Glutamatergic neuron (in vitro differentiated cells): ENCODE measurements around the gene FNDC3B. TPM values are rescaled to one million over a fixed set of nuclear protein-coding genes. Genes with fewer than 3 reads are reported as not detected.

Source experiments
- DNase-seq: peaks from one replicate; pipeline ENCODE4 v3.0.0; 2022
- H3K27ac Mint-ChIP-seq: one replicate; pipeline ENCODE4 v1.8.0; 2020; ENCODE audit warnings: mild to moderate bottlenecking, mixed read lengths, inconsistent platforms; ENCODE audit not compliant: unreplicated experiment
- H3K27me3 Mint-ChIP-seq: one replicate; pipeline ENCODE4 v1.8.0; 2020; ENCODE audit warnings: mild to moderate bottlenecking, moderate library complexity, mixed read lengths, inconsistent platforms; ENCODE audit not compliant: unreplicated experiment
- H3K36me3 Mint-ChIP-seq: one replicate; pipeline ENCODE4 v1.8.0; 2020; ENCODE audit warnings: mild to moderate bottlenecking, mixed read lengths, inconsistent platforms; ENCODE audit not compliant: unreplicated experiment
- H3K4me1 Mint-ChIP-seq: one replicate; pipeline ENCODE4 v1.8.0; 2020; ENCODE audit warnings: mild to moderate bottlenecking, low read depth, mixed read lengths, inconsistent platforms; ENCODE audit not compliant: unreplicated experiment
- H3K4me3 Mint-ChIP-seq: one replicate; pipeline ENCODE4 v1.8.0; 2020; ENCODE audit warnings: mild to moderate bottlenecking, mixed read lengths, inconsistent platforms; ENCODE audit not compliant: unreplicated experiment
- H3K9me3 Mint-ChIP-seq: one replicate; pipeline ENCODE4 v1.8.0; 2020; ENCODE audit warnings: mild to moderate bottlenecking, moderate library complexity, mixed read lengths, inconsistent platforms; ENCODE audit not compliant: unreplicated experiment
- CTCF ChIP-seq: fragments of 200-600 bp; sonication (generic); IDR thresholded peaks from one replicate; pipeline ENCODE4 v1.5.0; 2021; ENCODE audit not compliant: partially characterized antibody, unreplicated experiment
- total RNA-seq: library from RNA; stranded (reverse); fragmentation: NEBNext Ultra II Directional; extraction: Animal tissue kit (Norgen Biotek cat#: 25700); gene quantifications from one replicate; pipeline ENCODE4 v1.2.1, GENCODE V29; 2021; ENCODE audit not compliant: unreplicated experiment

The FNDC3B gene
- total RNA-seq, 1 donor from 2014 or later, result 11.7 TPM

GRCh38 chr3:172113710-172114109, 74.3 kb downstream of the FNDC3B start:
- no peak overlapping the region for H3K4me3 Mint-ChIP-seq
- H3K27me3 Mint-ChIP-seq, result no peaks in the 10 kb centered on the region
- DNase-seq, result no peak
- no peaks in the 10 kb centered on the region for H3K36me3 Mint-ChIP-seq
- no peaks in the 10 kb centered on the region for H3K4me1 Mint-ChIP-seq
- H3K27ac Mint-ChIP-seq, result no peak overlapping the region
- TF ChIP-seq CTCF, result no peak
- H3K9me3 Mint-ChIP-seq, result peaks cover 2% of the 10 kb centered on the region

- TF ChIP-seq CTCF, result no peak
- Mint-ChIP-seq H3K36me3 (no peaks in the 10 kb centered on the region), H3K4me1 (no peaks in the 10 kb centered on the region)
Observed at GRCh38 chr3:172115059-172115458, 75.7 kb downstream of the FNDC3B start.

GRCh38 chr3:172115787-172116186, 76.4 kb downstream of the FNDC3B start:
- Mint-ChIP-seq H3K27me3 (peaks cover 2% of the 10 kb centered on the region), H3K4me1 (no peaks in the 10 kb centered on the region), H3K4me3 (no peak overlapping the region), H3K27ac (no peak overlapping the region), H3K9me3 (no peaks in the 10 kb centered on the region), H3K36me3 (no peaks in the 10 kb centered on the region)
- no peak for DNase-seq
- no peak for TF ChIP-seq CTCF

More at GRCh38 chr3:172115059-172115458, 75.7 kb downstream of the FNDC3B start:
- no peak for DNase-seq
- Mint-ChIP-seq H3K9me3 (peaks cover 2% of the 10 kb centered on the region), H3K27me3 (peaks cover 2% of the 10 kb centered on the region), H3K4me3 (no peak overlapping the region), H3K27ac (no peak overlapping the region)

- H3K4me1 Mint-ChIP-seq, result no peaks in the 10 kb centered on the region
- H3K36me3 Mint-ChIP-seq, result no peaks in the 10 kb centered on the region
- no peak overlapping the region for H3K27ac Mint-ChIP-seq
- no peak overlapping the region for H3K4me3 Mint-ChIP-seq
- DNase-seq, result no peak
- H3K9me3 Mint-ChIP-seq, result no peaks in the 10 kb centered on the region
- TF ChIP-seq CTCF, result no peak
- peaks cover 2% of the 10 kb centered on the region for H3K27me3 Mint-ChIP-seq
Observed at GRCh38 chr3:172118019-172118418, 78.6 kb downstream of the FNDC3B start.

- H3K4me1 Mint-ChIP-seq, result no peaks in the 10 kb centered on the region
Observed at GRCh38 chr3:172119266-172119969, 80.0 kb downstream of the FNDC3B start.

More at GRCh38 chr3:172119266-172119969, 80.0 kb downstream of the FNDC3B start:
- H3K4me3 Mint-ChIP-seq, result no peak overlapping the region
- no peak overlapping the region for H3K27ac Mint-ChIP-seq
- DNase-seq, result no peak
- peaks cover 2% of the 10 kb centered on the region for H3K27me3 Mint-ChIP-seq
- H3K9me3 Mint-ChIP-seq, result no peaks in the 10 kb centered on the region
- no peak for TF ChIP-seq CTCF
- no peaks in the 10 kb centered on the region for H3K36me3 Mint-ChIP-seq
